NCI-H510A (cell line): ENCODE results near the gene XIAP.

Experiments
- DNase-seq: peaks from one replicate; lab custom pipeline; 2025; lab: John Stamatoyannopoulos, UW

Gene XIAP

GRCh38 chrX:123960956-123961267, 101.1 kb downstream of the XIAP start:
- DNase-seq, result no peak

- DNase-seq, result peak; percentile 84
Measured at GRCh38 chrX:123961268-123962005, 101.6 kb downstream of the XIAP start, which contains the start of gene STAG2. STAG2 (plus strand) TSS chrX:123961706; CDS start chrX:124022628, 60,922 bp downstream.

GRCh38 chrX:123962006-123962467, 102.2 kb downstream of the XIAP start:
- no peak for DNase-seq

- DNase-seq, result peak; percentile 85
Measured at GRCh38 chrX:123962794-123963373, 103.0 kb downstream of the XIAP start.
